Breast epithelium (tissue), 3 donors: ENCODE data around the gene CDX1.

Experiments
- CTCF ChIP-seq, 3 donors: fragments of 450-650 bp; IDR thresholded peaks; one replicate each; pipeline ENCODE4 v1.5.1; 2016 to 2017; ENCODE audit warnings: antibody characterized with exemption in 3 of 3, mild to moderate bottlenecking in 3 of 3, moderate library complexity in 3 of 3
- POLR2A ChIP-seq: fragments of 450-650 bp; IDR thresholded peaks from one replicate; pipeline ENCODE4 v1.6.1; 2016; ENCODE audit warnings: antibody characterized with exemption, mild to moderate bottlenecking, moderate library complexity
- POLR2AphosphoS5 ChIP-seq, 3 donors: sonication (generic); formaldehyde crosslinking; IDR thresholded peaks; one replicate each; pipeline ENCODE4 v1.6.1; 2017; ENCODE audit warnings: antibody characterized with exemption in 3 of 3

GRCh38 chr5:150178262-150178661 lies 11.7 kb downstream of the CDX1 start:
- TF ChIP-seq CTCF (IDR thresholded peaks at IDR 0.05) = no peak
- no peak for TF ChIP-seq POLR2A
- TF ChIP-seq POLR2AphosphoS5 (IDR thresholded peaks at IDR 0.05) = no peak
